ENCODE results near the gene BDKRB1. TPM values are rescaled to one million over a fixed set of nuclear protein-coding genes. Genes with fewer than 3 reads are reported as not detected.

BDKRB1 gene
- total RNA-seq, 2 donors from 2014 or later: 5.2 to 6.6 TPM

- no peak for DNase-seq
- intact Hi-C loops (cut with DNase I, micrococcal nuclease): no loop called here
These were observed 48.0 kb downstream of the BDKRB1 start for GRCh38 chr14:96303981-96304380.

GRCh38 chr14:96304956-96305355, 48.9 kb downstream of the BDKRB1 start:
- intact Hi-C loops (cut with DNase I, micrococcal nuclease): no loop called here
- no peak for ATAC-seq
- no peak for DNase-seq

More at GRCh38 chr14:96303981-96304380, 48.0 kb downstream of the BDKRB1 start:
- no peak for ATAC-seq

GRCh38 chr14:96307434-96307833, 51.4 kb downstream of the BDKRB1 start:
- intact Hi-C loops (cut with DNase I, micrococcal nuclease): no loop called here
- DNase-seq: no peak
- ATAC-seq: no peak

GRCh38 chr14:96309133-96309895, 53.3 kb downstream of the BDKRB1 start:
- ATAC-seq (peak; percentile 94), DNase-seq (peak; percentile 21 to 39)
- intact Hi-C loops (cut with DNase I, micrococcal nuclease): no loop called here

GRCh38 chr14:96309896-96310330, 53.9 kb downstream of the BDKRB1 start:
- intact Hi-C loops (cut with DNase I, micrococcal nuclease): no loop called here
- ATAC-seq (peak; percentile 10), DNase-seq (no peak)

- DNase-seq (no peak), ATAC-seq (no peak)
- intact Hi-C loops (cut with DNase I, micrococcal nuclease): no loop called here
These were observed 54.9 kb downstream of the BDKRB1 start for GRCh38 chr14:96310906-96311305.

Other genes with a start within 250 kb of the BDKRB1 start
- gene C14orf132, start 216.8 kb upstream of the BDKRB1 start, total RNA-seq: 1 to 10 TPM; 2.2 to 6.7 TPM
- gene BDKRB2, start 51.4 kb upstream of the BDKRB1 start, total RNA-seq: 10 to 100 TPM; 14.2 to 33.6 TPM
- gene ATG2B, start 107.1 kb downstream of the BDKRB1 start, total RNA-seq: 10 to 100 TPM; 17.9 to 19.5 TPM
- gene GSKIP, start 107.3 kb downstream of the BDKRB1 start, total RNA-seq: 100 to 1,000 TPM; 144 to 180 TPM
- 1 to 10 TPM; 4.7 to 5.8 TPM for gene AK7, start 135.9 kb downstream of the BDKRB1 start, total RNA-seq
- gene PAPOLA, start 246.2 kb downstream of the BDKRB1 start, total RNA-seq: 100 to 1,000 TPM; 159 to 164 TPM

All from left colon (tissue), 2 donors.